T-helper 22 cell (primary cell): ENCODE data around the gene CPA2.
"Not testable (repeated sequence)": the region's sequence is repeated elsewhere in the genome, so short reads cannot be mapped to it uniquely, and the experiment has no call there.

Experiments
- DNase-seq: peaks from one replicate; pipeline ENCODE4 v3.0.0-alpha.2; 2020; ENCODE audit warnings: low read depth

CPA2 gene

GRCh38 chr7:130314305-130314704 is 47.6 kb downstream of the CPA2 start:
- no peak for DNase-seq

DNA sequence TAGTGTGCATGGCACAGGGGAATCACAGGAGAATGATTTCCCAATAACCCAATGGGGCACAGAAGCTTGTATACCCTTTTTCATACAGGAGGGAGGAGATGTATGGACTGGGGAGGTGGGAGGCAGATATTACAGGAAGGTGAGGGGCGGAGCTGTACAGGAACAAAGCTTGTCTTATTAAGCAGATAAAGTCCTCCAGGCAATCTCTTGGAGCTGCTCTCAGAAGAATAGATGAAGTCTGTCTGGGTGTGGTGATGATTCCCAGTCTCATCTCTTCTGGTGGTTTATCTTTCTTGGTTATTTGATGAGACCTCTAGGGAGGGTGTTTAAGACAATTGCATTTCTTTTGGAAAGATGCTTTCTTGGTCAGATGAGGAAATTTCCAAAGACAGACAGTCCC is 52.9 kb downstream of the CPA2 start:
- DNase-seq: no peak

GRCh38 chr7:130321542-130322229 is 55.0 kb downstream of the CPA2 start:
- DNase-seq: not testable (repeated sequence)

DNA sequence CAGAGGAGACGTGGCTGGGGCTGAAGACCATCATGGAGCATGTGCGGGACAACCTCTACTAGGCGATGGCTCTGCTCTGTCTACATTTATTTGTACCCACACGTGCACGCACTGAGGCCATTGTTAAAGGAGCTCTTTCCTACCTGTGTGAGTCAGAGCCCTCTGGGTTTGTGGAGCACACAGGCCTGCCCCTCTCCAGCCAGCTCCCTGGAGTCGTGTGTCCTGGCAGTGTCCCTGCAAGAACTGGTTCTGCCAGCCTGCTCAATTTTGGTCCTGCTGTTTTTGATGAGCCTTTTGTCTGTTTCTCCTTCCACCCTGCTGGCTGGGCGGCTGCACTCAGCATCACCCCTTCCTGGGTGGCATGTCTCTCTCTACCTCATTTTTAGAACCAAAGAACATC is 56.0 kb downstream of the CPA2 start:
- no peak for DNase-seq

DNA sequence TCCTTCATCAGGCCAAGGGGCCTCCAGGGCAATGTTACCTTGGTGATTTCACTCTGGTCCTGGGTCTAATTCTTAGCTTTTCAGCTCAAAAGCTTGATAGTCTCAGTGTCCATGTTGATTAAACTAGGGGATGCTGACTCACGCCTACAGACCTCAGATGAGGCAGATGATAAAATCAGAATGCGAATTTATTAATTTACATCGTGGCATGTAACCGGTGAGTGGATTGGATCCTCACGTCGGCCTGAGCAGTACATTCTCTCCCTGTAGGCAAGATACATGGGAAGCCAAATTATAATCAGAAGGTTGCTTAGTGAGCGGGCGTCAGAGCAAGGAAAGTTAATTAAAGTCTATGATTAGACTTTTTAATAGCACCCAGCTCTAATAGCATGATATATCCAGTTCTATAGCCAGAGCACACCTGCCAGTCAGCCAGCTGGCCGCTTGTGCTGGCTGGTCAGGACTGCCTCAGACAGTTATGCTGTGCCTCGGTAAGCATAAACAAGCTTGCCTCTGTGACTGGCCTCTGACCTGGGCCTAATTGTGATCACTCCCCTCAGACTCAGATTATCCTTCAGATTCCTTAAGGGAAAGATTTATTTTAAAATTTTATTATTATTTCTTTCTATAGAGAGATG is 57.8 kb downstream of the CPA2 start:
- no peak for DNase-seq

- DNase-seq: no peak
Observed at GRCh38 chr7:130329681-130330080, 63.0 kb downstream of the CPA2 start.

DNA sequence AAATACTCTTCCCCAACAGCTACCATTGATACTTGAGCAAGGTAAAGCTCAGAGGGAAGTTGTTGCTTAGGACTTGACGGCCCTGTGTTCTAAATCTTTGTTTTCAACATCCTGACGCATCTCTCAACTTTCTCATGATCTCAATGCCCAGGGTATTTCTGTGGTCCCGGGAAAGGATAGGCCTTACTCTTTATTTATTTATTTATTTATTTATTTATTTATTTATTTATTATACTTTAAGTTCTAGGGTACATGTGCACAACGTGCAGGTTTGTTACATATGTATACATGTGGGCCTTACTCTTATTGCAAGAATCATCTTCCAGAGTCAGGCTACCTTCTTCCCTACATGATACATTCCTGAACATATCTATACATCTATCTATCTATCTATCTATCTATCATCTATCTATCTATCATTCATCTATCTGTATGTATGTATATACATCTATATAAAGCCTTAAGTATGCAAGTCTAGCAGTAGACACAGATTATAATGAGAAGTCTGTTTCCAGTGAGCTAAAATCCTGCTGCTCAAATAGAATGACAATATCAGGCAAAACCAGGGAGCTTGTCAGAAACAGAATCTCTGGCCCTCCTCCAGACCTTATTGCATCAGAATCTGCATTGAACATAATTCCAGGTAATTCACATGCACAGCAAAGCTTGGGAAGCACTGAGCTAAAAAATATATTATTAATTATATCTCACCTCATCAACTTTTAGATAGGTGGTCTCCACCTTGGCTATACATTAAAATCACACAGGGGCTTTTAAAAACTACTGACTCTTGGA is 65.8 kb downstream of the CPA2 start:
- no peak for DNase-seq

- no peak for DNase-seq
Observed at GRCh38 chr7:130333832-130334231, 67.2 kb downstream of the CPA2 start.

GRCh38 chr7:130334274-130334673 is 67.6 kb downstream of the CPA2 start:
- no peak for DNase-seq

DNA sequence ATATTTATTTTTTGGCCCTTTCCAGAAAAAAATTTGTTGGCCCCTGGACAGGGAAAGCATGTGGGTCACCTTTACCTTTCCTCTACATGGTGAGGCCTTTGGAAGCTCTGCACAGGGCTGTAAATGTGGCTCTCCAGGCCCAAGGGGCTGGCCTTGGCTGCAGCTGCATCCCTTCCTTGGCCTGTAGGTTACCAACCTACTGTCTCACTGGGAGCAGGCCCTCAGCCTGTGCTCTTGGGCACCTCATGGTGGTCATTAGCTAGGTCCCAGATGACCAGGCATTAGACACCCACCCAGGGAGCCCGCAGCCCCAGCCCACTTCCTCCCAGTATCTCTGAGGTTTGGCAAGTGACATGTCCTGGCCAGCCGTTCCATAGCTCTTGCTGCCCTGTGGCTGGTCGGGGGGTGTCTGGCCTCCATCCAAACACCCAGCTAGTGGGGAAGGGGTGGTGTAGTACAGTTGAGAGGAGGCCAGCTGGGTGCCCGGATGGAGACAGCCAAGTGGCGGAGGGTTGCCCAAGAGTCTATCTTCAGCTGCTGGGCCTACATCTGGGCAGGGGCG is 70.8 kb downstream of the CPA2 start:
- no peak for DNase-seq

GRCh38 chr7:130338233-130338632 is 71.6 kb downstream of the CPA2 start:
- DNase-seq: no peak
